Activated T-helper 17 cell treated with anti-CD3 and anti-CD28 coated beads, Interleukin-2, amount 50 U/mL, for 72 hours (primary cell): Measurements from ENCODE around the gene REEP6. TPM values are rescaled to one million over a fixed set of nuclear protein-coding genes. Genes with fewer than 3 reads are reported as not detected.
"Not testable (repeated sequence)": the region's sequence is repeated elsewhere in the genome, so short reads cannot be mapped to it uniquely, and the experiment has no call there.

ENCODE experiments used
- ATAC-seq: fragments of 150-1000 bp; cut with Tn5 transposase; replicated peaks from 2 replicates; pipeline ENCODE4 v1.10.0; 2021; ENCODE audit warnings: mild to moderate bottlenecking, moderate library complexity
- H3K27ac Mint-ChIP-seq: one replicate; pipeline ENCODE4 v1.8.0; 2022; ENCODE audit warnings: mixed read lengths
- H3K27me3 Mint-ChIP-seq: one replicate; pipeline ENCODE4 v1.8.0; 2022; ENCODE audit warnings: mixed read lengths
- H3K36me3 Mint-ChIP-seq: one replicate; pipeline ENCODE4 v1.8.0; 2022; ENCODE audit warnings: low read depth, mild to moderate bottlenecking, mixed read lengths
- H3K4me1 Mint-ChIP-seq: one replicate; pipeline ENCODE4 v1.8.0; 2022; ENCODE audit warnings: mixed read lengths
- H3K4me3 Mint-ChIP-seq: one replicate; pipeline ENCODE4 v1.8.0; 2022; ENCODE audit warnings: mild to moderate bottlenecking, mixed read lengths
- H3K9me3 Mint-ChIP-seq: one replicate; pipeline ENCODE4 v1.8.0; 2022; ENCODE audit warnings: mixed read lengths
- total RNA-seq, 2 donors: library from RNA; stranded (reverse); gene quantifications; one replicate each; pipeline ENCODE4 v1.2.3, GENCODE V29; 2022

The REEP6 gene
- total RNA-seq, 2 donors from 2014 or later: 1.7 to 2.2 TPM

- no peak for ATAC-seq
- Mint-ChIP-seq H3K36me3 (no peaks in the 10 kb centered on the region), H3K9me3 (no peaks in the 10 kb centered on the region), H3K27me3 (no peaks in the 10 kb centered on the region), H3K4me3 (peak overlapping the region; percentile 74), H3K27ac (no peak overlapping the region), H3K4me1 (no peaks in the 10 kb centered on the region)
Observed at GRCh38 chr19:1511318-1512317, 20.6 kb downstream of the REEP6 start.

GRCh38 chr19:1512671-1513498 is 21.9 kb downstream of the REEP6 start, which contains the start of gene ADAMTSL5:
Gene ADAMTSL5 (minus strand): TSS chr19:1513019. CDS start chr19:1510943, 2,076 bp downstream.
- Mint-ChIP-seq H3K9me3 (no peaks in the 10 kb centered on the region), H3K4me1 (no peaks in the 10 kb centered on the region), H3K27ac (peak within 1 kb of the TSS; percentile 69), H3K27me3 (no peaks in the 10 kb centered on the region), H3K4me3 (peak within 1 kb of the TSS; percentile 74), H3K36me3 (no peaks in the 10 kb centered on the region)
- peak; percentile 94 for ATAC-seq

- Mint-ChIP-seq H3K36me3 (no peaks in the 10 kb centered on the region), H3K27ac (no peak overlapping the region), H3K9me3 (no peaks in the 10 kb centered on the region), H3K4me1 (no peaks in the 10 kb centered on the region), H3K27me3 (no peaks in the 10 kb centered on the region), H3K4me3 (peak overlapping the region; percentile 9)
- peak; percentile 63 for ATAC-seq
Observed at GRCh38 chr19:1513499-1514294, 22.7 kb downstream of the REEP6 start.

- Mint-ChIP-seq H3K36me3 (no peaks in the 10 kb centered on the region), H3K27me3 (no peaks in the 10 kb centered on the region), H3K27ac (no peak overlapping the region), H3K4me3 (peak overlapping the region; percentile 9), H3K4me1 (no peaks in the 10 kb centered on the region), H3K9me3 (no peaks in the 10 kb centered on the region)
- no peak for ATAC-seq
Observed at GRCh38 chr19:1514295-1514661, 23.3 kb downstream of the REEP6 start.

- no peaks in the 10 kb centered on the region for H3K4me1 Mint-ChIP-seq
- H3K9me3 Mint-ChIP-seq: no peaks in the 10 kb centered on the region
- H3K4me3 Mint-ChIP-seq: no peak overlapping the region
- H3K36me3 Mint-ChIP-seq: no peaks in the 10 kb centered on the region
- H3K27me3 Mint-ChIP-seq: no peaks in the 10 kb centered on the region
- ATAC-seq: no peak
- H3K27ac Mint-ChIP-seq: no peak overlapping the region
Observed at GRCh38 chr19:1514986-1515721, 24.2 kb downstream of the REEP6 start.

- no peak for ATAC-seq
- Mint-ChIP-seq H3K36me3 (no peaks in the 10 kb centered on the region), H3K27me3 (no peaks in the 10 kb centered on the region), H3K4me3 (no peak overlapping the region), H3K27ac (no peak overlapping the region), H3K9me3 (no peaks in the 10 kb centered on the region), H3K4me1 (no peaks in the 10 kb centered on the region)
Observed at GRCh38 chr19:1516395-1516753, 25.4 kb downstream of the REEP6 start.

- Mint-ChIP-seq H3K4me1 (no peaks in the 10 kb centered on the region), H3K36me3 (no peaks in the 10 kb centered on the region), H3K27ac (no peak overlapping the region), H3K27me3 (no peaks in the 10 kb centered on the region), H3K9me3 (no peaks in the 10 kb centered on the region), H3K4me3 (no peak overlapping the region)
- ATAC-seq: no peak
Observed at GRCh38 chr19:1518471-1518870, 27.5 kb downstream of the REEP6 start.

GRCh38 chr19:1519802-1520201 is 28.8 kb downstream of the REEP6 start:
- H3K4me3 Mint-ChIP-seq, H3K9me3 Mint-ChIP-seq: not testable (repeated sequence)

GRCh38 chr19:1520203-1520780 is 29.3 kb downstream of the REEP6 start:
- H3K4me1 Mint-ChIP-seq: peaks cover 6% of the 10 kb centered on the region
- H3K27me3 Mint-ChIP-seq: peaks cover 9% of the 10 kb centered on the region
- no peak for ATAC-seq

More at GRCh38 chr19:1519802-1520201, 28.8 kb downstream of the REEP6 start:
- not testable (repeated sequence) for H3K27ac Mint-ChIP-seq, H3K27me3 Mint-ChIP-seq, H3K36me3 Mint-ChIP-seq, ATAC-seq, H3K4me1 Mint-ChIP-seq

GRCh38 chr19:1521636-1522035 is 30.7 kb downstream of the REEP6 start:
- H3K9me3 Mint-ChIP-seq: no peaks in the 10 kb centered on the region
- H3K4me1 Mint-ChIP-seq: peaks cover 6% of the 10 kb centered on the region
- peaks cover 17% of the 10 kb centered on the region for H3K27me3 Mint-ChIP-seq
- no peaks in the 10 kb centered on the region for H3K36me3 Mint-ChIP-seq
- H3K27ac Mint-ChIP-seq: no peak overlapping the region
- no peak for ATAC-seq
- H3K4me3 Mint-ChIP-seq: no peak overlapping the region

More at GRCh38 chr19:1520203-1520780, 29.3 kb downstream of the REEP6 start:
- Mint-ChIP-seq H3K36me3 (no peaks in the 10 kb centered on the region), H3K4me3 (no peak overlapping the region), H3K9me3 (no peaks in the 10 kb centered on the region), H3K27ac (no peak overlapping the region)

GRCh38 chr19:1522061-1522460 is 31.1 kb downstream of the REEP6 start:
- H3K27ac Mint-ChIP-seq: no peak overlapping the region
- H3K36me3 Mint-ChIP-seq: no peaks in the 10 kb centered on the region
- no peak for ATAC-seq
- H3K4me3 Mint-ChIP-seq: no peak overlapping the region
- H3K4me1 Mint-ChIP-seq: peaks cover 6% of the 10 kb centered on the region
- peaks cover 17% of the 10 kb centered on the region for H3K27me3 Mint-ChIP-seq
- H3K9me3 Mint-ChIP-seq: no peaks in the 10 kb centered on the region

GRCh38 chr19:1522838-1523237 is 31.9 kb downstream of the REEP6 start:
- Mint-ChIP-seq H3K27ac (no peak overlapping the region), H3K36me3 (no peaks in the 10 kb centered on the region), H3K9me3 (no peaks in the 10 kb centered on the region), H3K4me1 (peaks cover 6% of the 10 kb centered on the region), H3K27me3 (peaks cover 17% of the 10 kb centered on the region), H3K4me3 (no peak overlapping the region)
- no peak for ATAC-seq
